ENCODE results near the gene CSRP1. TPM values are rescaled to one million over a fixed set of nuclear protein-coding genes. Genes with fewer than 3 reads are reported as not detected.
A peak's percentile ranks its signal among the peaks of the same experiment; 100 is the strongest.

CSRP1 gene
- total RNA-seq, 2 donors from 2014 or later: 2,051 to 3,060 TPM

- peak overlapping the region; percentile 51 to 70 for H3K27ac ChIP-seq
- no peak overlapping the region for H3K4me3 ChIP-seq
- ATAC-seq (ENCODE audit: insufficient number of reproducible peaks, low FRiP score, low read depth) (no peak), DNase-seq (ENCODE audit: low spot score) (no peak)
- H3K4me1 ChIP-seq (ENCODE audit: control insufficient read depth in 1 of 2, low read depth in 2 of 2): peaks cover 17 to 31% of the 10 kb centered on the region in 2 donors
- H3K36me3 ChIP-seq: no peaks in the 10 kb centered on the region
- no peak for TF ChIP-seq CTCF (IDR thresholded peaks at IDR 0.05)
- no peaks in the 10 kb centered on the region for H3K9me3 ChIP-seq
- H3K27me3 ChIP-seq (replicated peaks; ENCODE audit: insufficient read depth): no peaks in the 10 kb centered on the region
Measured at GRCh38 chr1:201511396-201511940, 4.5 kb upstream of the CSRP1 start.

GRCh38 chr1:201510734-201511133 lies 3.8 kb upstream of the CSRP1 start:
- TF ChIP-seq CTCF (IDR thresholded peaks at IDR 0.05): no peak
- no peak for ATAC-seq (ENCODE audit: insufficient number of reproducible peaks, low FRiP score, low read depth)
- H3K27ac ChIP-seq: no peak overlapping the region
- no peaks in the 10 kb centered on the region for H3K27me3 ChIP-seq (replicated peaks; ENCODE audit: insufficient read depth)
- no peak overlapping the region for H3K4me3 ChIP-seq
- no peaks in the 10 kb centered on the region for H3K36me3 ChIP-seq
- no peak for DNase-seq (ENCODE audit: low spot score)
- H3K4me1 ChIP-seq (ENCODE audit: control insufficient read depth in 1 of 2, low read depth in 2 of 2): peaks cover 17 to 31% of the 10 kb centered on the region in 2 donors
- H3K9me3 ChIP-seq: no peaks in the 10 kb centered on the region

- Histone ChIP-seq H3K9me3 (no peaks in the 10 kb centered on the region), H3K4me1 (ENCODE audit: control insufficient read depth in 1 of 2, low read depth in 2 of 2) (peaks cover 21 to 38% of the 10 kb centered on the region in 2 donors), H3K36me3 (no peaks in the 10 kb centered on the region), H3K27ac (no peak overlapping the region), H3K4me3 (no peak overlapping the region), H3K27me3 (replicated peaks; ENCODE audit: insufficient read depth) (no peaks in the 10 kb centered on the region)
- DNase-seq (ENCODE audit: low spot score) (no peak), ATAC-seq (ENCODE audit: insufficient number of reproducible peaks, low FRiP score, low read depth) (no peak)
- no peak for TF ChIP-seq CTCF (IDR thresholded peaks at IDR 0.05)
Measured at GRCh38 chr1:201509601-201510374, 2.9 kb upstream of the CSRP1 start.

- DNase-seq (ENCODE audit: low spot score) (no peak), ATAC-seq (ENCODE audit: insufficient number of reproducible peaks, low FRiP score, low read depth) (no peak)
- Histone ChIP-seq H3K36me3 (no peaks in the 10 kb centered on the region), H3K4me1 (ENCODE audit: control insufficient read depth in 1 of 2, low read depth in 2 of 2) (peaks cover 21 to 46% of the 10 kb centered on the region in 2 donors), H3K9me3 (no peaks in the 10 kb centered on the region), H3K4me3 (no peak overlapping the region), H3K27me3 (replicated peaks; ENCODE audit: insufficient read depth) (no peaks in the 10 kb centered on the region), H3K27ac (no peak overlapping the region)
- TF ChIP-seq CTCF (IDR thresholded peaks at IDR 0.05): no peak
Measured at GRCh38 chr1:201508809-201509208, 1.9 kb upstream of the CSRP1 start.

GRCh38 chr1:201507360-201507675 lies 395 bp upstream of the CSRP1 start:
- no peaks in the 10 kb centered on the region for H3K9me3 ChIP-seq
- no peak for DNase-seq (ENCODE audit: low spot score)
- H3K4me3 ChIP-seq: peak overlapping the region; percentile 94
- H3K36me3 ChIP-seq: no peaks in the 10 kb centered on the region
- TF ChIP-seq CTCF (IDR thresholded peaks at IDR 0.05): no peak
- peaks cover 19 to 49% of the 10 kb centered on the region in 2 donors for H3K4me1 ChIP-seq (ENCODE audit: control insufficient read depth in 1 of 2, low read depth in 2 of 2)
- ATAC-seq (ENCODE audit: insufficient number of reproducible peaks, low FRiP score, low read depth): no peak
- no peaks in the 10 kb centered on the region for H3K27me3 ChIP-seq (replicated peaks; ENCODE audit: insufficient read depth)
- H3K27ac ChIP-seq: peak overlapping the region; percentile 94 to 96

Data from thoracic aorta (tissue), 2 donors.